DND-41 (cell line): ENCODE data around the gene PHLPP1.

ENCODE experiments used
- CTCF ChIP-seq: IDR thresholded peaks from 2 replicates; pipeline ENCODE4 v1.5.1; 2012; ENCODE audit warnings: borderline replicate concordance, low read length, moderate library complexity, mild to moderate bottlenecking; ENCODE audit not compliant: poor library complexity, severe bottlenecking; ENCODE audit errors: extremely low read depth
- EZH2 ChIP-seq: IDR thresholded peaks from 3 replicates; pipeline ENCODE4 v1.6.1; 2012; ENCODE audit warnings: borderline replicate concordance, low read depth, mild to moderate bottlenecking, moderate library complexity, low read length, inconsistent platforms; ENCODE audit not compliant: severe bottlenecking

GRCh38 chr18:62758591-62758990, 43.2 kb downstream of the PHLPP1 start:
- no peak for TF ChIP-seq CTCF
- no peak for TF ChIP-seq EZH2
